PC-3 (cell line): ENCODE results near the gene TSR2. TPM values are rescaled to one million over a fixed set of nuclear protein-coding genes. Genes with fewer than 3 reads are reported as not detected.

Experiments
- ATAC-seq: fragments of 200-7000 bp; cut with Tn5 transposase; 2 replicates; pipeline ENCODE4 v1.9.1; 2020; ENCODE audit warnings: mild to moderate bottlenecking, moderate library complexity
- BruUV-seq: library from RNA; stranded (reverse); fragments of 400-500 nt; replicated peaks from 2 replicates; lab custom pipeline; 2021; lab: Mats Ljungman, UMichigan
- CTCF ChIA-PET: fragments of 300-600 bp; sonication (Branson Sonifier 250); formaldehyde crosslinking; loops from one replicate; lab custom pipeline; 2022; ENCODE audit warnings: antibody characterized with exemption; lab: Charles Lee
- POLR2A ChIA-PET: fragments of 300-600 bp; sonication (Branson Sonifier 250); formaldehyde crosslinking; loops from one replicate; lab custom pipeline; 2022; ENCODE audit warnings: antibody characterized with exemption; ENCODE audit not compliant: unreplicated experiment; lab: Charles Lee
- DNase-seq: peaks from one replicate; pipeline ENCODE4 v3.0.0-alpha.2; 2015
- H2AFZ ChIP-seq: fragments of 300-600 bp; sonication (generic); 2 replicates; pipeline ENCODE4 v1.6.0; 2016; ENCODE audit warnings: antibody characterized with exemption, low read length
- H3F3A ChIP-seq: fragments of 300-600 bp; sonication (generic); one replicate; pipeline ENCODE4 v1.6.0; 2017; ENCODE audit warnings: antibody characterized with exemption, low read length, control low read depth, mild to moderate bottlenecking; ENCODE audit not compliant: unreplicated experiment
- H3K27ac ChIP-seq: fragments of 300-600 bp; sonication (generic); 2 replicates; pipeline ENCODE4 v1.5.1; 2016; ENCODE audit warnings: mild to moderate bottlenecking, low read length
- H3K27me3 ChIP-seq: fragments of 300-600 bp; sonication (generic); 2 replicates; pipeline ENCODE4 v1.6.1; 2016; ENCODE audit warnings: low read length, mixed read lengths
- H3K36me3 ChIP-seq: fragments of 300-600 bp; sonication (generic); 2 replicates; pipeline ENCODE4 v1.6.1; 2016; ENCODE audit warnings: low read depth, mixed run types, low read length, mixed read lengths
- H3K4me1 ChIP-seq: fragments of 300-600 bp; sonication (generic); 2 replicates; pipeline ENCODE4 v1.5.1; 2016; ENCODE audit warnings: low read length; ENCODE audit not compliant: insufficient read depth
- H3K4me2 ChIP-seq: fragments of 300-600 bp; sonication (generic); 2 replicates; pipeline ENCODE4 v1.6.0; 2016; ENCODE audit warnings: low read length
- H3K4me3 ChIP-seq: fragments of 300-600 bp; sonication (generic); 2 replicates; pipeline ENCODE4 v1.5.1; 2016; ENCODE audit warnings: mild to moderate bottlenecking, low read length, mixed read lengths
- H3K79me2 ChIP-seq: fragments of 300-600 bp; sonication (generic); 2 replicates; pipeline ENCODE4 v1.6.1; 2017; ENCODE audit warnings: low read length, mixed read lengths
- H3K9ac ChIP-seq: fragments of 300-600 bp; sonication (generic); 2 replicates; pipeline ENCODE4 v1.6.0; 2016; ENCODE audit warnings: mild to moderate bottlenecking, low read length
- H3K9me2 ChIP-seq: fragments of 300-600 bp; sonication (generic); replicated peaks from 2 replicates; pipeline ENCODE4 v1.6.1; 2016; ENCODE audit warnings: mixed run types, low read length, mixed read lengths
- H3K9me3 ChIP-seq: fragments of 300-600 bp; sonication (generic); 2 replicates; pipeline ENCODE4 v1.6.1; 2016; ENCODE audit warnings: low read length, mixed read lengths
- H4K20me1 ChIP-seq: fragments of 300-600 bp; sonication (generic); 2 replicates; pipeline ENCODE4 v1.6.1; 2016; ENCODE audit warnings: low read length, mixed read lengths
- EZH2 ChIP-seq: fragments of 300-600 bp; sonication (generic); IDR thresholded peaks from one replicate; pipeline ENCODE4 v1.6.1; 2017; ENCODE audit warnings: antibody characterized with exemption, mild to moderate bottlenecking, low read length; ENCODE audit not compliant: unreplicated experiment
- EZH2phosphoT487 ChIP-seq: fragments of 300-600 bp; sonication (generic); IDR thresholded peaks from 2 replicates; pipeline ENCODE4 v1.6.1; 2018; ENCODE audit warnings: mild to moderate bottlenecking, antibody characterized with exemption, low read length, borderline replicate concordance
- intact Hi-C: fragments of 100-400 bp; cut with micrococcal nuclease; formaldehyde crosslinking; loops from 2 replicates; pipeline ENCODE4 v1.9.0; 2023
- total RNA-seq: library from RNA; depleted of rRNA; stranded (reverse); fragments of >200 nt; gene quantifications from 2 replicates; pipeline ENCODE4 v1.2.3, GENCODE V29; 2014
- TF ChIP-seq, protein P1 (sequence below): fragments of 300-600 bp; sonication (generic); conservative IDR thresholded peaks from 2 replicates; pipeline ENCODE4 v1.5.1; 2017; ENCODE audit warnings: antibody characterized with exemption, low read depth, mild to moderate bottlenecking, low read length

TSR2 gene
- total RNA-seq, 1 experiment from 2014 or later = 38.6 TPM

GRCh38 chrX:54444752-54445151, 4.5 kb downstream of the TSR2 start:
- Histone ChIP-seq H3K27ac (no peak overlapping the region), H3K9ac (no peak overlapping the region), H3K27me3 (no peaks in the 10 kb centered on the region), H3K79me2 (peaks cover 34% of the 10 kb centered on the region), H3K36me3 (peaks cover 15% of the 10 kb centered on the region), H2AFZ (no peak overlapping the region), H3K4me1 (peaks cover 7% of the 10 kb centered on the region; the same call in 1 of the 2 replicates), H3K9me2 (no peaks in the 10 kb centered on the region), H3F3A (no peaks in the 10 kb centered on the region), H4K20me1 (peaks cover 15% of the 10 kb centered on the region; the same call in 1 of the 2 replicates), H3K9me3 (no peaks in the 10 kb centered on the region), H3K4me2 (no peak overlapping the region), H3K4me3 (no peak overlapping the region)
- no peak for DNase-seq
- ChIA-PET POLR2A (no interaction called here), CTCF (no interaction called here)
- no peak for ATAC-seq
- BruUV-seq = TSS peak; percentile 13
- TF ChIP-seq EZH2 = no peak
- TF ChIP-seq EZH2phosphoT487 = no peak
- TF ChIP-seq, protein P1, sequence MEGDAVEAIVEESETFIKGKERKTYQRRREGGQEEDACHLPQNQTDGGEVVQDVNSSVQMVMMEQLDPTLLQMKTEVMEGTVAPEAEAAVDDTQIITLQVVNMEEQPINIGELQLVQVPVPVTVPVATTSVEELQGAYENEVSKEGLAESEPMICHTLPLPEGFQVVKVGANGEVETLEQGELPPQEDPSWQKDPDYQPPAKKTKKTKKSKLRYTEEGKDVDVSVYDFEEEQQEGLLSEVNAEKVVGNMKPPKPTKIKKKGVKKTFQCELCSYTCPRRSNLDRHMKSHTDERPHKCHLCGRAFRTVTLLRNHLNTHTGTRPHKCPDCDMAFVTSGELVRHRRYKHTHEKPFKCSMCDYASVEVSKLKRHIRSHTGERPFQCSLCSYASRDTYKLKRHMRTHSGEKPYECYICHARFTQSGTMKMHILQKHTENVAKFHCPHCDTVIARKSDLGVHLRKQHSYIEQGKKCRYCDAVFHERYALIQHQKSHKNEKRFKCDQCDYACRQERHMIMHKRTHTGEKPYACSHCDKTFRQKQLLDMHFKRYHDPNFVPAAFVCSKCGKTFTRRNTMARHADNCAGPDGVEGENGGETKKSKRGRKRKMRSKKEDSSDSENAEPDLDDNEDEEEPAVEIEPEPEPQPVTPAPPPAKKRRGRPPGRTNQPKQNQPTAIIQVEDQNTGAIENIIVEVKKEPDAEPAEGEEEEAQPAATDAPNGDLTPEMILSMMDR = no peak
- intact Hi-C loops = no loop called here

- Histone ChIP-seq H3K36me3 (peaks cover 15% of the 10 kb centered on the region), H2AFZ (no peak overlapping the region), H3K9ac (no peak overlapping the region), H3K27me3 (no peaks in the 10 kb centered on the region), H3K4me2 (no peak overlapping the region), H3K9me3 (no peaks in the 10 kb centered on the region), H4K20me1 (peaks cover 15% of the 10 kb centered on the region; the same call in 1 of the 2 replicates), H3F3A (no peaks in the 10 kb centered on the region), H3K79me2 (peaks cover 24% of the 10 kb centered on the region), H3K27ac (no peak overlapping the region), H3K9me2 (no peaks in the 10 kb centered on the region), H3K4me3 (no peak overlapping the region), H3K4me1 (peaks cover 7% of the 10 kb centered on the region; the same call in 1 of the 2 replicates)
- DNase-seq (no peak), ATAC-seq (no peak)
- BruUV-seq = no TSS peak
- intact Hi-C loops = no loop called here
- ChIA-PET CTCF (no interaction called here), POLR2A (no interaction called here)
- no peak for TF ChIP-seq EZH2phosphoT487
- TF ChIP-seq, protein P1 = no peak
- TF ChIP-seq EZH2 = no peak
Observed at GRCh38 chrX:54446084-54446483, 5.9 kb downstream of the TSR2 start.

GRCh38 chrX:54447461-54447860, 7.3 kb downstream of the TSR2 start:
- TF ChIP-seq, protein P1 = peak; percentile 48
- TF ChIP-seq EZH2phosphoT487 = no peak
- ChIA-PET CTCF (no interaction called here), POLR2A (no interaction called here)
- Histone ChIP-seq H3K79me2 (peaks cover 10% of the 10 kb centered on the region), H3K36me3 (peaks cover 15% of the 10 kb centered on the region), H2AFZ (no peak overlapping the region), H4K20me1 (peaks cover 9% of the 10 kb centered on the region; the same call in 1 of the 2 replicates), H3K4me1 (no peaks in the 10 kb centered on the region), H3K27me3 (no peaks in the 10 kb centered on the region), H3K27ac (no peak overlapping the region), H3K4me2 (no peak overlapping the region), H3K9me2 (no peaks in the 10 kb centered on the region), H3K4me3 (no peak overlapping the region), H3K9me3 (no peaks in the 10 kb centered on the region), H3K9ac (no peak overlapping the region), H3F3A (no peaks in the 10 kb centered on the region)
- intact Hi-C loops = no loop called here
- no TSS peak for BruUV-seq
- DNase-seq (peak; percentile 20), ATAC-seq (peak; percentile 72)
